B cell (primary cell): ENCODE results near the gene SYMPK. TPM values are rescaled to one million over a fixed set of nuclear protein-coding genes. Genes with fewer than 3 reads are reported as not detected.

Source experiments
- ATAC-seq: fragments of 200-7000 bp; cut with Tn5 transposase; one replicate; pipeline ENCODE4 v1.10.0; 2021; ENCODE audit warnings: low read depth, mild to moderate bottlenecking, moderate number of reproducible peaks, moderate library complexity
- CTCF ChIA-PET: fragments of 350-600 bp; sonication (Branson Sonifier 250); formaldehyde crosslinking; loops from one replicate; lab custom pipeline; 2021; ENCODE audit warnings: antibody characterized with exemption, inconsistent platforms; lab: Charles Lee
- POLR2A ChIA-PET: fragments of 350-600 bp; sonication (Branson Sonifier 250); formaldehyde crosslinking; loops from one replicate; lab custom pipeline; 2021; ENCODE audit warnings: antibody characterized with exemption; lab: Charles Lee
- DNase-seq: peaks from one replicate; pipeline ENCODE4 v3.0.0; 2013
- H2AFZ ChIP-seq: 2 replicates; pipeline ENCODE4 v1.6.1; 2012; ENCODE audit warnings: mild to moderate bottlenecking, low read depth, low read length; ENCODE audit not compliant: insufficient read depth, poor library complexity, severe bottlenecking
- H3K27ac ChIP-seq, 2 donors: 1 replicate in 1 of 2; 2 replicates in 1 of 2; pipeline ENCODE4 v1.5.1; 2012 to 2013; ENCODE audit warnings: low read length in 2 of 2, mild to moderate bottlenecking in 2 of 2, moderate library complexity in 1 of 2
- H3K27me3 ChIP-seq, 4 experiments: fragments of 200-600 bp in 1 of 4; sonication (generic) in 1 of 4; replicated peaks in 1 of 4; 1 replicate in 2 of 4; 2 replicates in 2 of 4; pipeline versions ENCODE4 v1.6.1 to v1.7.0; 2013 to 2016; ENCODE audit warnings: low read length in 3 of 4, mild to moderate bottlenecking in 2 of 4, mixed read lengths in 1 of 4, moderate library complexity in 1 of 4; ENCODE audit not compliant: insufficient read depth in 4 of 4, control insufficient read depth in 3 of 4; ENCODE audit errors: control extremely low read depth in 1 of 4
- H3K36me3 ChIP-seq, 2 experiments: replicated peaks in 1 of 2; 1 replicate in 1 of 2; 2 replicates in 1 of 2; pipeline versions ENCODE4 v1.6.1 to v1.7.1; 2013; ENCODE audit warnings: low read length in 1 of 2; ENCODE audit not compliant: insufficient read depth in 2 of 2, control insufficient read depth in 1 of 2; ENCODE audit errors: control extremely low read depth in 1 of 2, extremely low read depth in 1 of 2
- H3K4me1 ChIP-seq, 2 donors: fragments of 200-600 bp in 1 of 2; sonication (generic) in 1 of 2; 1 replicate in 1 of 2; 2 replicates in 1 of 2; pipeline versions ENCODE4 v1.5.1 to v1.6.1; 2013 to 2017; ENCODE audit warnings: low read length in 2 of 2; ENCODE audit not compliant: control insufficient read depth in 2 of 2, insufficient read depth in 2 of 2
- H3K4me2 ChIP-seq: replicated peaks from 2 replicates; pipeline ENCODE3; 2012; ENCODE audit warnings: mild to moderate bottlenecking, low read depth, low read length; ENCODE audit not compliant: poor library complexity, severe bottlenecking
- H3K4me3 ChIP-seq, 5 experiments: fragments of 200-600 bp in 1 of 5; sonication (generic) in 1 of 5; 1 replicate in 3 of 5; 2 replicates in 2 of 5; pipeline versions ENCODE4 v1.5.1 to v1.7.0; 2011 to 2016; ENCODE audit warnings: low read length in 4 of 5, mild to moderate bottlenecking in 4 of 5, low read depth in 2 of 5, control low read depth in 1 of 5, moderate library complexity in 1 of 5; ENCODE audit not compliant: insufficient read depth in 1 of 5; ENCODE audit errors: control extremely low read depth in 1 of 5, extremely low read depth in 1 of 5
- H3K79me2 ChIP-seq: fragments of 200-600 bp; sonication (generic); one replicate; pipeline ENCODE4 v1.6.0; 2016; ENCODE audit warnings: low read length; ENCODE audit not compliant: control insufficient read depth, insufficient read depth
- H3K9ac ChIP-seq: fragments of 200-600 bp; sonication (generic); 2 replicates; pipeline ENCODE4 v1.6.1; 2017; ENCODE audit warnings: mild to moderate bottlenecking, low read length, moderate library complexity
- H3K9me3 ChIP-seq, 3 donors: one replicate each; pipeline versions ENCODE4 v1.6.1 to v1.7.1; 2013; ENCODE audit warnings: low read length in 2 of 3; ENCODE audit not compliant: control insufficient read depth in 2 of 3, insufficient read depth in 1 of 3; ENCODE audit errors: control extremely low read depth in 1 of 3
- H4K20me1 ChIP-seq: 2 replicates; pipeline ENCODE4 v1.6.0; 2012; ENCODE audit warnings: mild to moderate bottlenecking, low read length; ENCODE audit not compliant: insufficient read depth, control insufficient read depth, poor library complexity, severe bottlenecking
- H3K27ac Mint-ChIP-seq: one replicate; pipeline ENCODE4 v1.8.0; 2021; ENCODE audit warnings: mixed read lengths
- H3K27me3 Mint-ChIP-seq: one replicate; pipeline ENCODE4 v1.8.0; 2021; ENCODE audit warnings: mixed read lengths
- H3K4me1 Mint-ChIP-seq: one replicate; pipeline ENCODE4 v1.8.0; 2021; ENCODE audit warnings: mixed read lengths
- H3K4me3 Mint-ChIP-seq: one replicate; pipeline ENCODE4 v1.8.0; 2021; ENCODE audit warnings: mixed read lengths
- H3K9me3 Mint-ChIP-seq: one replicate; pipeline ENCODE4 v1.8.0; 2022; ENCODE audit warnings: mixed read lengths; ENCODE audit not compliant: insufficient read depth
- EZH2 ChIP-seq: IDR thresholded peaks from 2 replicates; pipeline ENCODE4 v1.6.1; 2012; ENCODE audit warnings: borderline replicate concordance, low read depth, mild to moderate bottlenecking, moderate library complexity, low read length; ENCODE audit not compliant: insufficient read depth, poor library complexity, severe bottlenecking
- WGBS: methylation state at CpG from one replicate; pipeline ENCODE4 v1.1.5; 2013; ENCODE audit warnings: missing lambda C conversion rate; ENCODE audit not compliant: insufficient coverage; 5-methylcytosine and 5-hydroxymethylcytosine counted together
- intact Hi-C: fragments of 100-400 bp; cut with micrococcal nuclease; formaldehyde crosslinking; loops from one replicate; pipeline ENCODE4 v1.10.0; 2022
- polyA plus RNA-seq: library from polyadenylated mRNA; depleted of rRNA; stranded (reverse); fragments of >200 nt; gene quantifications from 2 replicates; pipeline ENCODE4 v1.2.3, GENCODE V29; 2012
- total RNA-seq, 2 donors: library from RNA; stranded (reverse); fragments of 120-200 nt in 1 of 2; gene quantifications; 1 replicate in 1 of 2; 2 replicates in 1 of 2; pipeline versions ENCODE4 v1.2.3 to v1.2.4, GENCODE V29; 2013 to 2022
- TF ChIP-seq, protein P1 (sequence below): fragments of 200-600 bp; IDR thresholded peaks from one replicate; pipeline ENCODE4 v1.8.0; 2022; ENCODE audit warnings: antibody characterized with exemption, mild to moderate bottlenecking

The SYMPK gene
- total and polyA plus RNA-seq, 2 donors (not counting 1 experiment from before 2014, with no cell fraction given) = 119 to 138 TPM

DNA sequence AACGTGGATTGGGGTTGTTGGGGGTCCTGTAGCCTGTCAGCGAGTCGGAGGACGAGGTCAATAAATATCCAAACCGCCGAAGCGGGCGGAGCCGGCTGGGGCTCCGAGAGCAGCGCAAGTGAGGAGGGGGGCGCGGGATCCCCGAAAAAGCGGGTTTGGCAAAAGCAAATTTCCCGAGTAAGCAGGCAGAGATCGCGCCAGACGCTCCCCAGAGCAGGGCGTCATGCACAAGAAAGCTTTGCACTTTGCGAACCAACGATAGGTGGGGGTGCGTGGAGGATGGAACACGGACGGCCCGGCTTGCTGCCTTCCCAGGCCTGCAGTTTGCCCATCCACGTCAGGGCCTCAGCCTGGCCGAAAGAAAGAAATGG lies 93.1 kb downstream of the SYMPK start:
- Histone ChIP-seq H3K27ac (peak overlapping the region; percentile 27 to 53), H2AFZ (peak overlapping the region; percentile 93), H3K36me3 (no peaks in the 10 kb centered on the region), H3K4me2 (peak overlapping the region; percentile 96), H3K79me2 (no peaks in the 10 kb centered on the region), H4K20me1 (no peaks in the 10 kb centered on the region), H3K27me3 (peaks cover 0 to 34% (median 8%) of the 10 kb centered on the region in 4 experiments), H3K4me1 (peaks cover 12 to 32% of the 10 kb centered on the region in 2 donors), H3K9me3 (peaks cover 0 to 3% (median 0%) of the 10 kb centered on the region in 3 donors), H3K9ac (peak overlapping the region; percentile 78), H3K4me3 (peak overlapping the region; percentile 46 to 88 (median 81))
- intact Hi-C loops = loop anchor here (1.0 to 2.0 kb wide), 11 partner anchors 9 to 246 kb away; partner anchors contain the start of genes CCDC61, FBXO46, IRF2BP1 and SYMPK
- no peaks in the 10 kb centered on the region for H3K9me3 Mint-ChIP-seq
- H3K4me3 Mint-ChIP-seq = peak overlapping the region; percentile 90
- ChIA-PET POLR2A (interaction anchor here (0.6 to 3.9 kb wide), 13 partner anchors 11 to 301 kb away, joined by 3 to 23 read pairs (median 4); partner anchors contain the start of genes DMWD, FBXO46, IRF2BP1 and SYMPK), CTCF (interaction anchor here (0.8 to 8.3 kb wide), 20 partner anchors 9 to 495 kb away, joined by 3 to 302 read pairs (median 8); partner anchors contain the start of genes CCDC61, DMWD, FBXO46 and FOXA3)
- H3K4me1 Mint-ChIP-seq = peaks cover 29% of the 10 kb centered on the region
- DNase-seq = peak; percentile 89
- H3K27ac Mint-ChIP-seq = peak overlapping the region; percentile 86
- under 1% methylated on average over 28 of the region's 28 CpGs for WGBS
- H3K27me3 Mint-ChIP-seq = peaks cover 3% of the 10 kb centered on the region
- TF ChIP-seq EZH2 = no peak
- TF ChIP-seq, protein P1, sequence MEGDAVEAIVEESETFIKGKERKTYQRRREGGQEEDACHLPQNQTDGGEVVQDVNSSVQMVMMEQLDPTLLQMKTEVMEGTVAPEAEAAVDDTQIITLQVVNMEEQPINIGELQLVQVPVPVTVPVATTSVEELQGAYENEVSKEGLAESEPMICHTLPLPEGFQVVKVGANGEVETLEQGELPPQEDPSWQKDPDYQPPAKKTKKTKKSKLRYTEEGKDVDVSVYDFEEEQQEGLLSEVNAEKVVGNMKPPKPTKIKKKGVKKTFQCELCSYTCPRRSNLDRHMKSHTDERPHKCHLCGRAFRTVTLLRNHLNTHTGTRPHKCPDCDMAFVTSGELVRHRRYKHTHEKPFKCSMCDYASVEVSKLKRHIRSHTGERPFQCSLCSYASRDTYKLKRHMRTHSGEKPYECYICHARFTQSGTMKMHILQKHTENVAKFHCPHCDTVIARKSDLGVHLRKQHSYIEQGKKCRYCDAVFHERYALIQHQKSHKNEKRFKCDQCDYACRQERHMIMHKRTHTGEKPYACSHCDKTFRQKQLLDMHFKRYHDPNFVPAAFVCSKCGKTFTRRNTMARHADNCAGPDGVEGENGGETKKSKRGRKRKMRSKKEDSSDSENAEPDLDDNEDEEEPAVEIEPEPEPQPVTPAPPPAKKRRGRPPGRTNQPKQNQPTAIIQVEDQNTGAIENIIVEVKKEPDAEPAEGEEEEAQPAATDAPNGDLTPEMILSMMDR = no peak
- ATAC-seq = peak; percentile 14
